ENCODE data around the gene MTMR3. TPM values are rescaled to one million over a fixed set of nuclear protein-coding genes. Genes with fewer than 3 reads are reported as not detected.
A peak's percentile ranks its signal among the peaks of the same experiment; 100 is the strongest.

MTMR3 gene
- total RNA-seq, 4 donors from 2014 or later, result 52.8 to 101 (median 69.1) TPM

DNA sequence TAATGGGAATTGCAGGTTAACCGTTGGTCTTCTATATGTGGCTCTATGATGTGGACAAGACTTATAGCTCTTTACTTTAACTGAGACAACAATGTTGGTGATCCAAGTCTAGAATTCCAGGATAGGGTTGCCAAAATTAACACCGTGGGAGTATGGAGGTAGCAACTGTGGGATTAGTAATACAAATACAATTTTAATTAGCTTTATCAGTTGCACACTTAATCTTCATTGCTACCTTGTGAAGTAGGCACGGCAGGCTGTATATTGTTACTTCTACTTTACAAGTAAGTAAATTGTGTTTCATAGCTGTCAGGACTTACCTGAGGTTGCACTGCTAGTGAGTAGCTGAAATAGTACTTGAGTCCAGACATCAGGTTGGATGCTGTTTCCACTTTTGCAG lies 21.0 kb downstream of the MTMR3 start:
- no peak for TF ChIP-seq CTCF (IDR thresholded peaks at IDR 0.05)
- no peak for TF ChIP-seq POLR2A (IDR thresholded peaks at IDR 0.05)
- DNase-seq, result no peak
- 79 to 85% methylated on average over 3 of the region's 3 CpGs for WGBS, 2 donors
- Histone ChIP-seq H3K27ac (no peak overlapping the region), H3K27me3 (no peaks in the 10 kb centered on the region), H3K36me3 (no peaks in the 10 kb centered on the region), H3K4me3 (replicated peaks in 1 of 3) (no peak overlapping the region), H3K4me1 (peaks cover 28 to 39% of the 10 kb centered on the region in 2 donors), H3K9me3 (no peaks in the 10 kb centered on the region)
- intact Hi-C loops (cut with DNase I), result no loop called here

DNA sequence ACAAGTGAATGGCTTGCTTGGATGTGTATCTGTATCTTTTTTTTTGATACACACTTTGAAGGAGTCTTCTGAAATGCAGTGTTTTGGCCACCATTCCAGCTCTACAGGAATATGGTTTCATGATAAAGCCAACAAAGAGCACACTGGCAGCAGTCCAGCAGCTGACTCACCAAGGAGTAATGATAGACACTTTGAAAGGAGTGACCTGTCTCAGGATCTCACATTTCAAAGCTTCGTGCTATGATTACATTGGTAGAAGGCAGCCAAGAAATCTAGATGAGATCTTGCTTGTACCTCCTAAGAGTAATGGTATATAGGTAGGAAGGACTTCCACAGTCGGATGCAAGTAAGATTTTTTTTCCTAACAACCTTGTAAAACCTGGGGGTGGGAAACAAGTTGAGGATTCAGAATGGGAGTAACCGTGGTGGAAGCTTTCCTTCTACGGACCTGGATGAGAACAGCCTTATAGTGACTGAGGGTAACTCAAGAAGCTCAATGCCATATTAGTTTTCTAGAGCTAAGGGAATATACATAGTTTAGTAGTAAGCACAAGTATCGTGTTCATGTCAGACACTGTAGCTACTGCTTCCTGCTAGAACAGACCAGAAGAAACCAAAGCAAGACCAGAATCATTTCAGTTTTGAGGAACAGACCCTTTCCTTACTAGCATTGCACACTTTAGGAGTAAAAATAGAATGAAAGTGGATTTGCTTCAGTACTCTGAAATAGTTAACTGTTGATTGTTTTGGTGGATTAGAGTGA lies 25.0 kb downstream of the MTMR3 start:
- Histone ChIP-seq H3K27me3 (no peaks in the 10 kb centered on the region), H3K36me3 (no peaks in the 10 kb centered on the region), H3K4me1 (peaks cover 32 to 41% of the 10 kb centered on the region in 2 donors), H3K27ac (peak overlapping the region; percentile 68 to 72 (median 72)), H3K9me3 (no peaks in the 10 kb centered on the region), H3K4me3 (replicated peaks in 1 of 3) (no peak overlapping the region)
- intact Hi-C loops (cut with DNase I), result no loop called here
- peak; percentile 90 to 93 for DNase-seq
- TF ChIP-seq CTCF (IDR thresholded peaks at IDR 0.05) (no peak), POLR2A (IDR thresholded peaks at IDR 0.05) (no peak)
- 29 to 38% methylated on average over 5 of the region's 5 CpGs for WGBS, 2 donors

- TF ChIP-seq CTCF (IDR thresholded peaks at IDR 0.05), result no peak
- TF ChIP-seq POLR2A (IDR thresholded peaks at IDR 0.05), result no peak
- Histone ChIP-seq H3K36me3 (no peaks in the 10 kb centered on the region), H3K27me3 (no peaks in the 10 kb centered on the region), H3K9me3 (no peaks in the 10 kb centered on the region), H3K27ac (peak overlapping the region in 1 of 3 donors; percentile 39), H3K4me3 (replicated peaks in 1 of 3) (no peak overlapping the region), H3K4me1 (peaks cover 68 to 70% of the 10 kb centered on the region in 2 donors)
- DNase-seq, result no peak
- intact Hi-C loops (cut with DNase I), result no loop called here
- 98 to 99% methylated on average over 4 of the region's 4 CpGs for WGBS, 2 donors
Observed at GRCh38 chr22:29912141-29912540, 29.2 kb downstream of the MTMR3 start.

DNA sequence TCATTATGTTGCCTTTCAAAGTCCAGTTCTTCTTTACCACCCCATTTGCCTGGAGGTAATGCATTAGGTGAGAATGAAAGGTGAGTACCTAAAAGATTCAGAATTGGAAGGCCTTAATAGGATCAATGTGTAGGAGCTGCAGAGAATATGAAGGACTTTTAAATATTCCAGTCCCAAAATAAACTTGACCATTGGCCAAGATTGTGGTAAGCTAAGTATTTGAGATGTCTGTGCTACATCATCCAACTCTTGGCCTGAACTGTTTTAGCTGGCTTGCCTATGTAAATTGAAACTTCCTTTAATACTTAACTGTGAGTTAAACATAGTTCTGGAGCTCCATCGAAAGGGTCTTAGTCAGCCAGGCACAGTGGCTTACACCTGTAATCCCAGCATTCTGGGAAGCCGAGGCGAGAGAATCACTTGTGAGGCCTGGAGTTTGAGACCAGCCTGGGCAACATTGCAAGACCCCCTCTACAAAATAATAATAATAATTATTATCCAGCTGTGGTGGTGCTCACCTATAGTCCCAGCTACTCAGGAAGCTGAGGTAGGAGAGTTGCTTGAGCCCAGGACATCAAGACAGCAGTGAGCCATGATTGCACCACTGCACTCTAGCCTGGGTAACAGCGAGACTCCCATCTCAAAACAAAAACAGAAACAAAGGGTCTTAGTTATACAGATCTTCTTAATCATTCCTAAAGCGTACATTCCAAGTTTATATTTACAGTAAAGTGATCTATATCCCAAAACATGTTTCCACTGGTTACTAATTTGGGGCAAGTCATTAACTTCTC lies 29.8 kb downstream of the MTMR3 start:
- intact Hi-C loops (cut with DNase I), result no loop called here
- DNase-seq, result no peak
- Histone ChIP-seq H3K27me3 (no peaks in the 10 kb centered on the region), H3K4me3 (replicated peaks in 1 of 3) (no peak overlapping the region), H3K27ac (peak overlapping the region in 2 of 3 donors; percentile 39 to 45), H3K36me3 (no peaks in the 10 kb centered on the region), H3K9me3 (no peaks in the 10 kb centered on the region), H3K4me1 (peaks cover 68 to 70% of the 10 kb centered on the region in 2 donors)
- no peak for TF ChIP-seq POLR2A (IDR thresholded peaks at IDR 0.05)
- TF ChIP-seq CTCF (IDR thresholded peaks at IDR 0.05), result no peak
- WGBS, 2 donors, result 77 to 86% methylated on average over 5 of the region's 5 CpGs

GRCh38 chr22:29914165-29914564 lies 31.2 kb downstream of the MTMR3 start:
- Histone ChIP-seq H3K4me3 (replicated peaks in 1 of 3) (no peak overlapping the region), H3K36me3 (no peaks in the 10 kb centered on the region), H3K27me3 (no peaks in the 10 kb centered on the region), H3K9me3 (no peaks in the 10 kb centered on the region), H3K27ac (peak overlapping the region in 2 of 3 donors; percentile 39 to 45), H3K4me1 (peaks cover 59 to 65% of the 10 kb centered on the region in 2 donors)
- TF ChIP-seq CTCF (IDR thresholded peaks at IDR 0.05) (no peak), POLR2A (IDR thresholded peaks at IDR 0.05) (no peak)
- WGBS, 2 donors, result 42 to 47% methylated on average over 1 of the region's 1 CpG
- DNase-seq, result no peak
- intact Hi-C loops (cut with DNase I), result no loop called here
